Activated naive CD8-positive, alpha-beta T cell treated with anti-CD3 and anti-CD28 coated beads, Interleukin-2, amount 10 ng/mL, durations not matched to agents 7 days and 5 days (primary cell): ENCODE measurements around the gene RTL9. TPM values are rescaled to one million over a fixed set of nuclear protein-coding genes. Genes with fewer than 3 reads are reported as not detected.
"Not testable (repeated sequence)": the region's sequence is repeated elsewhere in the genome, so short reads cannot be mapped to it uniquely, and the experiment has no call there.

Experiments used
- ATAC-seq: fragments of 150-1000 bp; cut with Tn5 transposase; one replicate; pipeline ENCODE4 v1.10.0; 2021; ENCODE audit warnings: low read depth, moderate library complexity
- POLR2A ChIA-PET: fragments of 350-600 bp; sonication (Branson Sonifier 250); formaldehyde crosslinking; loops from one replicate; lab custom pipeline; 2021; ENCODE audit warnings: antibody characterized with exemption; lab: Charles Lee
- DNase-seq: peaks from one replicate; pipeline ENCODE4 v3.0.0; 2021
- H3K27ac Mint-ChIP-seq: one replicate; pipeline ENCODE4 v1.8.0; 2022; ENCODE audit warnings: mild to moderate bottlenecking, mixed read lengths
- H3K27me3 Mint-ChIP-seq: one replicate; pipeline ENCODE4 v1.8.0; 2022; ENCODE audit warnings: mild to moderate bottlenecking, moderate library complexity, mixed read lengths
- H3K36me3 Mint-ChIP-seq: one replicate; pipeline ENCODE4 v1.8.0; 2021; ENCODE audit warnings: mild to moderate bottlenecking, mixed read lengths
- H3K4me1 Mint-ChIP-seq: one replicate; pipeline ENCODE4 v1.8.0; 2021; ENCODE audit warnings: mixed read lengths
- H3K4me3 Mint-ChIP-seq: one replicate; pipeline ENCODE4 v1.8.0; 2022; ENCODE audit warnings: mild to moderate bottlenecking, moderate library complexity, mixed read lengths
- H3K9me3 Mint-ChIP-seq: one replicate; pipeline ENCODE4 v1.8.0; 2021; ENCODE audit warnings: mixed read lengths
- total RNA-seq, 2 experiments: library from RNA; stranded (reverse); gene quantifications; one replicate each; pipeline ENCODE4 v1.2.3, GENCODE V29; 2021

Gene RTL9
- total RNA-seq, 2 experiments from 2014 or later = not detected

DNA sequence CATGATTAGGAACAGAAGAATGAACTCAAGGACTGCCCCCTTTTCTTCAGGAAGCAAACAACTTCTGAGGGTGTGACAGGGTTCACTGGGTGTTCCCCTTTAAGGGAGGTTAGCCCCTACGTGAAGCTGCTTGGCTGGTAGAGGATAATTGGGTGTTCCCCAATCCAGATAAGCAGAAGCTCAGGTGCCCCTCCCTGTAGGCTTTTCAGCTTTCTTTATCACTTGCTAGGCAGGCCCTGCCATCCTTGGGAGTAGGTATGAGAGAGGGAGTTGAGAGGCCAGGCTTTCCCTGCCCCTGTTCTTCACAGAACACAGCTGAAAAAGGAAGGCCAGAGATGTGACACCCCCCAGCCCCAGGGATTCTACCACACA is 44.2 kb downstream of the RTL9 start:
- Mint-ChIP-seq H3K9me3 (no peaks in the 10 kb centered on the region), H3K27me3 (peaks cover 3% of the 10 kb centered on the region), H3K4me3 (no peak overlapping the region), H3K27ac (no peak overlapping the region), H3K4me1 (no peaks in the 10 kb centered on the region), H3K36me3 (no peaks in the 10 kb centered on the region)
- POLR2A ChIA-PET = no interaction called here
- ATAC-seq = no peak
- no peak for DNase-seq

GRCh38 chrX:110403441-110404238 is 45.0 kb downstream of the RTL9 start:
- H3K27me3 Mint-ChIP-seq = peaks cover 3% of the 10 kb centered on the region
- no peak overlapping the region for H3K4me3 Mint-ChIP-seq
- H3K9me3 Mint-ChIP-seq = no peaks in the 10 kb centered on the region
- no peaks in the 10 kb centered on the region for H3K4me1 Mint-ChIP-seq
- no peak overlapping the region for H3K27ac Mint-ChIP-seq
- H3K36me3 Mint-ChIP-seq = no peaks in the 10 kb centered on the region
- POLR2A ChIA-PET = no interaction called here
- no peak for DNase-seq
- ATAC-seq = no peak

GRCh38 chrX:110404376-110404775 is 45.7 kb downstream of the RTL9 start:
- no peak overlapping the region for H3K27ac Mint-ChIP-seq
- H3K36me3 Mint-ChIP-seq = no peaks in the 10 kb centered on the region
- H3K4me3 Mint-ChIP-seq = no peak overlapping the region
- DNase-seq (no peak), ATAC-seq (no peak)
- H3K9me3 Mint-ChIP-seq = no peaks in the 10 kb centered on the region
- POLR2A ChIA-PET = no interaction called here
- H3K4me1 Mint-ChIP-seq = no peaks in the 10 kb centered on the region
- peaks cover 3% of the 10 kb centered on the region for H3K27me3 Mint-ChIP-seq

DNA sequence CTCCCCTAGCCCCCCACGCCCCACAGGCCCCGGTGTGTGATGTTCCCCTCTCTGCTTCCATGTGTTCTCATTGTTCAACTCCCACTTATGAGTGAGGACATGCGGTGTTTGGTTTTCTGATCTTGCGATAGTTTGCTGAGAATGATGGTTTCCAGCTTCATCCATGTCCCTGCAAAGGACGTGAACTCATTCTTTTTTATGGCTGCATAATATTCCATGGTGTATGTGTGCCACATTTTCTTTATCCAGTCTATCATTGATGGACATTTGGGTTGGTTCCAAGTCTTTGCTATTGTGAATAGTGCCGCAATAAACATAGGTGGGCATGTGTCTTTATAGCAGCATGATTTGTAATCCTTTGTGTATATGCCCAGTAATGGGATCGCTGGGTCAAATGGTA is 47.6 kb downstream of the RTL9 start:
- DNase-seq, ATAC-seq, H3K9me3 Mint-ChIP-seq, POLR2A ChIA-PET, H3K36me3 Mint-ChIP-seq, H3K27ac Mint-ChIP-seq, H3K27me3 Mint-ChIP-seq, H3K4me3 Mint-ChIP-seq, H3K4me1 Mint-ChIP-seq: not testable (repeated sequence)

GRCh38 chrX:110406822-110407221 is 48.2 kb downstream of the RTL9 start:
- Mint-ChIP-seq H3K4me3 (no peak overlapping the region), H3K9me3 (no peaks in the 10 kb centered on the region), H3K27ac (no peak overlapping the region), H3K4me1 (no peaks in the 10 kb centered on the region), H3K36me3 (no peaks in the 10 kb centered on the region), H3K27me3 (no peaks in the 10 kb centered on the region)
- ATAC-seq (no peak), DNase-seq (no peak)
- POLR2A ChIA-PET = no interaction called here

GRCh38 chrX:110407910-110408545 is 49.4 kb downstream of the RTL9 start:
- POLR2A ChIA-PET = no interaction called here
- peak; percentile 19 for DNase-seq
- no peak overlapping the region for H3K27ac Mint-ChIP-seq
- peaks cover 1% of the 10 kb centered on the region for H3K4me1 Mint-ChIP-seq
- peaks cover 2% of the 10 kb centered on the region for H3K27me3 Mint-ChIP-seq
- no peaks in the 10 kb centered on the region for H3K9me3 Mint-ChIP-seq
- H3K36me3 Mint-ChIP-seq = no peaks in the 10 kb centered on the region
- no peak overlapping the region for H3K4me3 Mint-ChIP-seq
- no peak for ATAC-seq

Other genes with a start within 250 kb of the RTL9 start
- 10 to 100 TPM; 10.2 to 10.8 TPM for gene AMMECR1, start 40.8 kb upstream of the RTL9 start, total RNA-seq